KMS-11 (cell line): ENCODE data around the gene RAB10.

ENCODE experiments used
- H2AFZ ChIP-seq: fragments of 200-600 bp; sonication (generic); 2 replicates; pipeline ENCODE4 v1.6.1; 2016; ENCODE audit warnings: antibody characterized with exemption, mixed run types, low read depth
- H3K27ac ChIP-seq: fragments of 200-600 bp; sonication (generic); 2 replicates; pipeline ENCODE4 v1.6.1; 2016; ENCODE audit warnings: mild to moderate bottlenecking, mixed run types
- H3K27me3 ChIP-seq: fragments of 200-600 bp; sonication (generic); 2 replicates; pipeline ENCODE4 v1.6.1; 2017; ENCODE audit warnings: mild to moderate bottlenecking, low read depth, mixed run types, moderate library complexity; ENCODE audit not compliant: insufficient read depth
- H3K36me3 ChIP-seq: fragments of 200-600 bp; sonication (generic); 2 replicates; pipeline ENCODE4 v1.6.1; 2017; ENCODE audit warnings: mild to moderate bottlenecking, mixed run types; ENCODE audit not compliant: insufficient read depth
- H3K4me1 ChIP-seq: fragments of 200-600 bp; sonication (generic); 2 replicates; pipeline ENCODE4 v1.6.1; 2016; ENCODE audit warnings: mild to moderate bottlenecking, low read depth, mixed run types; ENCODE audit not compliant: poor library complexity, severe bottlenecking
- H3K4me2 ChIP-seq: fragments of 200-600 bp; sonication (generic); 2 replicates; pipeline ENCODE4 v1.7.0; 2016; ENCODE audit warnings: mild to moderate bottlenecking, mixed run types
- H3K4me3 ChIP-seq: fragments of 200-600 bp; sonication (generic); IDR thresholded peaks from 2 replicates; pipeline ENCODE4 v1.6.1; 2017; ENCODE audit warnings: low read depth, low read length, mixed read lengths; ENCODE audit not compliant: insufficient read depth
- H3K79me2 ChIP-seq: fragments of 200-600 bp; sonication (generic); 2 replicates; pipeline ENCODE4 v1.6.1; 2016; ENCODE audit warnings: low read depth, mixed run types; ENCODE audit not compliant: insufficient read depth
- H3K9ac ChIP-seq: fragments of 200-600 bp; sonication (generic); 2 replicates; pipeline ENCODE4 v1.6.1; 2016; ENCODE audit warnings: mild to moderate bottlenecking, mixed run types
- H4K20me1 ChIP-seq: fragments of 200-600 bp; sonication (generic); 2 replicates; pipeline ENCODE4 v1.6.1; 2016; ENCODE audit warnings: mild to moderate bottlenecking, mixed run types; ENCODE audit not compliant: insufficient read depth
- CTCF ChIP-seq: fragments of 200-600 bp; sonication (generic); conservative IDR thresholded peaks from 2 replicates; pipeline ENCODE4 v1.6.1; 2017; ENCODE audit warnings: low read depth, mild to moderate bottlenecking, antibody characterized with exemption, low read length, moderate library complexity, mixed read lengths

Gene RAB10

GRCh38 chr2:26008851-26009566 lies 24.9 kb upstream of the RAB10 start:
- Histone ChIP-seq H3K9ac (no peak overlapping the region), H4K20me1 (no peaks in the 10 kb centered on the region), H3K4me2 (no peak overlapping the region), H3K4me1 (no peaks in the 10 kb centered on the region), H3K79me2 (no peaks in the 10 kb centered on the region), H2AFZ (no peak overlapping the region), H3K27me3 (no peaks in the 10 kb centered on the region), H3K27ac (no peak overlapping the region), H3K36me3 (no peaks in the 10 kb centered on the region), H3K4me3 (no peak overlapping the region)
- TF ChIP-seq CTCF: no peak

- Histone ChIP-seq H3K27ac (no peak overlapping the region), H3K9ac (no peak overlapping the region), H3K36me3 (no peaks in the 10 kb centered on the region), H3K4me3 (no peak overlapping the region), H4K20me1 (no peaks in the 10 kb centered on the region), H2AFZ (no peak overlapping the region), H3K79me2 (no peaks in the 10 kb centered on the region), H3K27me3 (no peaks in the 10 kb centered on the region), H3K4me1 (no peaks in the 10 kb centered on the region), H3K4me2 (no peak overlapping the region)
- TF ChIP-seq CTCF: no peak
Measured at GRCh38 chr2:26009567-26009963, 24.3 kb upstream of the RAB10 start.

GRCh38 chr2:26010943-26011342 lies 22.9 kb upstream of the RAB10 start:
- H3K4me1 ChIP-seq: no peaks in the 10 kb centered on the region
- no peaks in the 10 kb centered on the region for H3K27me3 ChIP-seq
- no peaks in the 10 kb centered on the region for H4K20me1 ChIP-seq
- no peaks in the 10 kb centered on the region for H3K79me2 ChIP-seq
- no peak overlapping the region for H3K27ac ChIP-seq
- no peak overlapping the region for H3K4me2 ChIP-seq
- no peak overlapping the region for H3K9ac ChIP-seq
- no peaks in the 10 kb centered on the region for H3K36me3 ChIP-seq
- H3K4me3 ChIP-seq: no peak overlapping the region
- no peak overlapping the region for H2AFZ ChIP-seq
- no peak for TF ChIP-seq CTCF

GRCh38 chr2:26011609-26011989 lies 22.3 kb upstream of the RAB10 start:
- Histone ChIP-seq H3K9ac (no peak overlapping the region), H3K27ac (no peak overlapping the region), H3K4me1 (no peaks in the 10 kb centered on the region)

More at GRCh38 chr2:26011609-26011989, 22.3 kb upstream of the RAB10 start:
- H3K27me3 ChIP-seq: no peaks in the 10 kb centered on the region
- H3K36me3 ChIP-seq: no peaks in the 10 kb centered on the region
- H2AFZ ChIP-seq: no peak overlapping the region
- H3K4me2 ChIP-seq: no peak overlapping the region
- H3K4me3 ChIP-seq: no peak overlapping the region
- no peaks in the 10 kb centered on the region for H4K20me1 ChIP-seq
- TF ChIP-seq CTCF: no peak
- no peaks in the 10 kb centered on the region for H3K79me2 ChIP-seq
